ENCODE measurements around the gene SGCA. TPM values are rescaled to one million over a fixed set of nuclear protein-coding genes. Genes with fewer than 3 reads are reported as not detected.

Gene SGCA
- total RNA-seq, 1 donor from 2014 or later: 12.0 TPM

GRCh38 chr17:50151937-50152547, 13.8 kb upstream of the SGCA start:
- Mint-ChIP-seq H3K4me3 (ENCODE audit: unreplicated experiment) (peak overlapping the region; percentile 90), H3K27ac (ENCODE audit: unreplicated experiment) (peak overlapping the region; percentile 95), H3K27me3 (ENCODE audit: unreplicated experiment) (no peaks in the 10 kb centered on the region), H3K9me3 (ENCODE audit: unreplicated experiment) (no peaks in the 10 kb centered on the region), H3K4me1 (ENCODE audit: unreplicated experiment) (peaks cover 22% of the 10 kb centered on the region), H3K36me3 (ENCODE audit: unreplicated experiment) (peaks cover 5% of the 10 kb centered on the region)
- DNase-seq (ENCODE audit: extremely low spot score, unreplicated experiment): no peak
- TF ChIP-seq, protein P1, sequence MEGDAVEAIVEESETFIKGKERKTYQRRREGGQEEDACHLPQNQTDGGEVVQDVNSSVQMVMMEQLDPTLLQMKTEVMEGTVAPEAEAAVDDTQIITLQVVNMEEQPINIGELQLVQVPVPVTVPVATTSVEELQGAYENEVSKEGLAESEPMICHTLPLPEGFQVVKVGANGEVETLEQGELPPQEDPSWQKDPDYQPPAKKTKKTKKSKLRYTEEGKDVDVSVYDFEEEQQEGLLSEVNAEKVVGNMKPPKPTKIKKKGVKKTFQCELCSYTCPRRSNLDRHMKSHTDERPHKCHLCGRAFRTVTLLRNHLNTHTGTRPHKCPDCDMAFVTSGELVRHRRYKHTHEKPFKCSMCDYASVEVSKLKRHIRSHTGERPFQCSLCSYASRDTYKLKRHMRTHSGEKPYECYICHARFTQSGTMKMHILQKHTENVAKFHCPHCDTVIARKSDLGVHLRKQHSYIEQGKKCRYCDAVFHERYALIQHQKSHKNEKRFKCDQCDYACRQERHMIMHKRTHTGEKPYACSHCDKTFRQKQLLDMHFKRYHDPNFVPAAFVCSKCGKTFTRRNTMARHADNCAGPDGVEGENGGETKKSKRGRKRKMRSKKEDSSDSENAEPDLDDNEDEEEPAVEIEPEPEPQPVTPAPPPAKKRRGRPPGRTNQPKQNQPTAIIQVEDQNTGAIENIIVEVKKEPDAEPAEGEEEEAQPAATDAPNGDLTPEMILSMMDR (IDR thresholded peaks at IDR 0.05): no peak

DNA sequence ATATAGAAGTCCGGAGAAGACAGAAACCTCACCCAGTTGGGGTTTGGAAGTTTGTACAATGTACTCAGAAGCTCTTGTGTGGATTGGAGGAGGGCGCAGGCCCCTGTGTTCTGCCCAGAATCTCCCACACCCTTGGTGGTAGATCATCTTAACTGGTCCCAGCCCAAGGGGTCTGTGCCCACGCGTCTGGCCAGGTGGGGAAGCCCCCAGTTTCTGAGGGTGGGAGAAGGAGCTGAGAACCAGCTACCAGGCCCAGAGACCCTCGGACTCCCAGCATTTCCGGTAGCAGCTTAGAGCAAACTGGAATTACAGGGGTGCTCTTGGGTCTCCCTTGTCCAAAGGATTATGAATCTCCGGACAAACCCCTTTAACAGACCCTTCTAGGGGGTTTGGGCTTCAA, 13.1 kb upstream of the SGCA start:
- no peak for DNase-seq (ENCODE audit: extremely low spot score, unreplicated experiment)
- Mint-ChIP-seq H3K4me3 (ENCODE audit: unreplicated experiment) (peak overlapping the region; percentile 90), H3K36me3 (ENCODE audit: unreplicated experiment) (peaks cover 2% of the 10 kb centered on the region), H3K9me3 (ENCODE audit: unreplicated experiment) (no peaks in the 10 kb centered on the region), H3K27ac (ENCODE audit: unreplicated experiment) (peak overlapping the region; percentile 95), H3K27me3 (ENCODE audit: unreplicated experiment) (no peaks in the 10 kb centered on the region), H3K4me1 (ENCODE audit: unreplicated experiment) (peaks cover 15% of the 10 kb centered on the region)
- TF ChIP-seq, protein P1 (IDR thresholded peaks at IDR 0.05): no peak

- H3K9me3 Mint-ChIP-seq (ENCODE audit: unreplicated experiment): no peaks in the 10 kb centered on the region
- H3K4me1 Mint-ChIP-seq (ENCODE audit: unreplicated experiment): peaks cover 10% of the 10 kb centered on the region
- H3K36me3 Mint-ChIP-seq (ENCODE audit: unreplicated experiment): peaks cover 2% of the 10 kb centered on the region
- no peak for DNase-seq (ENCODE audit: extremely low spot score, unreplicated experiment)
- H3K27me3 Mint-ChIP-seq (ENCODE audit: unreplicated experiment): no peaks in the 10 kb centered on the region
- TF ChIP-seq, protein P1 (IDR thresholded peaks at IDR 0.05): no peak
- H3K27ac Mint-ChIP-seq (ENCODE audit: unreplicated experiment): no peak overlapping the region
- H3K4me3 Mint-ChIP-seq (ENCODE audit: unreplicated experiment): no peak overlapping the region
Observed at GRCh38 chr17:50153650-50154575, 11.9 kb upstream of the SGCA start.

DNA sequence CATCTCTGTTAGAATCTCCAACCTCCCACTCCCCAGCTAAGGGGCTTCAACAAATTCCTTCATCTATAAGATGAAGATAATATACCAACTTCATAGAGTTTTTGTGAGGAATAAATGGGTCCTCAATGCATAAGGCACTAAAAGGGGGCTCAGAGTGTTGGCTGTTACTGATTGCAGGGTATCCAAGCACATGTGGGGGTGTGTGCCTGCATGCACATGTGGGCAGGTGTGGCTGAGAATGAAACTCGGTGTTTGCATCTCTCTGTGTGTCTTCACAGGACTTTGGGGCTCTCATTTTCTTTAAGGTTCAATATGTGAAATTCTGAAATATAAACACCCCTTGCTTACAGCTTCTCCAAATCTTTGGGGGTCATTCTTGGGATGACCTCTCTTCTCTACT, 11.2 kb upstream of the SGCA start:
- H3K27ac Mint-ChIP-seq (ENCODE audit: unreplicated experiment): no peak overlapping the region
- no peaks in the 10 kb centered on the region for H3K27me3 Mint-ChIP-seq (ENCODE audit: unreplicated experiment)
- H3K4me1 Mint-ChIP-seq (ENCODE audit: unreplicated experiment): peaks cover 10% of the 10 kb centered on the region
- no peak for DNase-seq (ENCODE audit: extremely low spot score, unreplicated experiment)
- H3K36me3 Mint-ChIP-seq (ENCODE audit: unreplicated experiment): no peaks in the 10 kb centered on the region
- TF ChIP-seq, protein P1 (IDR thresholded peaks at IDR 0.05): no peak
- no peak overlapping the region for H3K4me3 Mint-ChIP-seq (ENCODE audit: unreplicated experiment)
- no peaks in the 10 kb centered on the region for H3K9me3 Mint-ChIP-seq (ENCODE audit: unreplicated experiment)
